GM19455 (cell line): ENCODE measurements around the gene QRICH2.
"Not testable (repeated sequence)": the region's sequence is repeated elsewhere in the genome, so short reads cannot be mapped to it uniquely, and the experiment has no call there.

Experiments used
- ATAC-seq: cut with Tn5 transposase; IDR thresholded peaks from one replicate; pipeline ENCODE4 v1.9.1; 2021; ENCODE audit not compliant: unreplicated experiment

Gene QRICH2, protein sequence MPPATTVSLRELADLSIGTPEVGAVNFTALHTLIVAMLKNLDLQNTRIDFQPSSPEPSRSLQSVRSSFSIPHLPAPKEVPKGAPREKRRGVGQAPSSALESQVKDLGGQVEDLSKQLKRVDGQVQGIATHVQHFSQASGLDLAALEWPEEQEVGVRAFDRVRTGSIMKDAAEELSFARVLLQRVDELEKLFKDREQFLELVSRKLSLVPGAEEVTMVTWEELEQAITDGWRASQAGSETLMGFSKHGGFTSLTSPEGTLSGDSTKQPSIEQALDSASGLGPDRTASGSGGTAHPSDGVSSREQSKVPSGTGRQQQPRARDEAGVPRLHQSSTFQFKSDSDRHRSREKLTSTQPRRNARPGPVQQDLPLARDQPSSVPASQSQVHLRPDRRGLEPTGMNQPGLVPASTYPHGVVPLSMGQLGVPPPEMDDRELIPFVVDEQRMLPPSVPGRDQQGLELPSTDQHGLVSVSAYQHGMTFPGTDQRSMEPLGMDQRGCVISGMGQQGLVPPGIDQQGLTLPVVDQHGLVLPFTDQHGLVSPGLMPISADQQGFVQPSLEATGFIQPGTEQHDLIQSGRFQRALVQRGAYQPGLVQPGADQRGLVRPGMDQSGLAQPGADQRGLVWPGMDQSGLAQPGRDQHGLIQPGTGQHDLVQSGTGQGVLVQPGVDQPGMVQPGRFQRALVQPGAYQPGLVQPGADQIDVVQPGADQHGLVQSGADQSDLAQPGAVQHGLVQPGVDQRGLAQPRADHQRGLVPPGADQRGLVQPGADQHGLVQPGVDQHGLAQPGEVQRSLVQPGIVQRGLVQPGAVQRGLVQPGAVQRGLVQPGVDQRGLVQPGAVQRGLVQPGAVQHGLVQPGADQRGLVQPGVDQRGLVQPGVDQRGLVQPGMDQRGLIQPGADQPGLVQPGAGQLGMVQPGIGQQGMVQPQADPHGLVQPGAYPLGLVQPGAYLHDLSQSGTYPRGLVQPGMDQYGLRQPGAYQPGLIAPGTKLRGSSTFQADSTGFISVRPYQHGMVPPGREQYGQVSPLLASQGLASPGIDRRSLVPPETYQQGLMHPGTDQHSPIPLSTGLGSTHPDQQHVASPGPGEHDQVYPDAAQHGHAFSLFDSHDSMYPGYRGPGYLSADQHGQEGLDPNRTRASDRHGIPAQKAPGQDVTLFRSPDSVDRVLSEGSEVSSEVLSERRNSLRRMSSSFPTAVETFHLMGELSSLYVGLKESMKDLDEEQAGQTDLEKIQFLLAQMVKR (N-terminal part only)

DNA sequence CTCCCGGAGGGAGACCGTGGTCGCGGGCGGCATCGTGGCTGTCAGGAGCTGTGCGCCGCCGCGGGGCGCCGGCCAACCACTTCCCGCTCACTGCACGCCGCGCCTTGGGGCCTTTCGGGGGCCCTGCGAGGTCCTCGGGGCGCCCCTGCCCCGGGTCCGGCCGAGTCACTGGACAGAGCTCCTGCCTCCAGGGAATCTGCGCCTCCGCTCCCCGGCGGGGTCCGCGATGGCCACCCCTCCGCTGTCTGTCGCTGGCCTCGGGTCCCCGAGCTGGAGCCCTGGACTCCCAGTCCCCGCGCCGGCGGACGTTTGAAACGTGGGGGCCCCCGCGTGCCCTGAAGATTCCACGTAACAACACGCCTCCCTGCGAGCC, at the start of gene QRICH2:
Gene QRICH2, minus strand, starts transcription at position 311 of the 373 bp plus-strand sequence. Its CDS starts 278 bp downstream, at position 33.
- no peak for ATAC-seq

DNA sequence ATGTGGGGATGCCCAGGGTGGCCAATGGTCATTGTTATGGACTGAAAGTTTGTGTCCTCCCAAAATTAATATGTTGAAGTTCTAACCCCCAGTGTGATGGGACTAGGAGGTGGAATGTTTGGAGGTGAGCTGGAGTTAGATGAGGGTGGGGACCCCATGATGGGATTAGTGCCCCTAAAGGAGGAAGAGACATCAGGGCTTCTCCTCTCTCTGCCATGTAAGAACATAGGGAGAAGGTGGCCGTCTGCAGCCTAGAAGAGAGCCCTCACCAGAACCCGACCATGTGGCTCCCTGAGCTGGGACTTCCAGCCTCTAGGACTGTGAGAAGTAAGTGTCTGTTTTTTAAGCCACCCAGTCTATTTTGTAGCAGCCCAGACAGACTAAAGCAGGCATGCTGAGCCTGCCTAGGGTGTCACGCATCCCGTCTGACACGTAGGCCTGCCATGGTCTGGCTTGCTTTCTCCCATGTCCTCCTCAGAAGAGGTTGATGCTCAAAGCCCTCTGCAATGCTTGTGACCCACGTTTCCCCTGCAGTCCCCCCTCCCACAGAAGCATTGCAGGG, 49.6 kb upstream of the QRICH2 start:
- no peak for ATAC-seq

DNA sequence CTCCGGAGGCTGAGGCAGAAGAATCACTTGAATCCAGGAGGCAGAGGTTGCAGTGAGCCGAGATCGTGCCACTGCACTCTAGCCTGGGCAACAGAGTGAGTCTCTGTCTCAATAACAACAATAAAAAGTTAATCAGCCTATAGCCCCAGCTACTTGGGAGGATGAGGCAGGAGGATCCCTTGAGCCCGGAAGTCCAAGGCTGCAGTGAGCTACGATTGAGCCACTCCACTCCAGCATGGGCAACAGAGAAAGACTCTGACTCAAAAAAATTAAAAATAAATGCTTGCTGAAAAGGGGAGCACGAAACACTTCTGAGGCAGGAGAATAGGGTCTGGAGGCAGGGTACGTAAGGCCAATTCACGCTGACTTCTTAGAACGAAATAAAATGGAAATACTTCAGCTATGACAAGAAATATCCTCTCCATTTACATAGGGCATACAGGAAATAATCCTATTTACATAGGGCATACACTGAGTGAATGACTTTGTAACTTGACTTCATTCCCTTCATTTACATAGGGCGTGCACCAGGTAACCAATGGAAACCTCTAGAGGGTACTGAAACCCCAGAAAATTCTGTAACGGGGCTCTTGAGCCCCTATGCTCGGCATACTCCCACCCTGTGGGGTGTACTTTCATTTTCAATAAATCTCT, 48.9 kb upstream of the QRICH2 start:
- no peak for ATAC-seq

DNA sequence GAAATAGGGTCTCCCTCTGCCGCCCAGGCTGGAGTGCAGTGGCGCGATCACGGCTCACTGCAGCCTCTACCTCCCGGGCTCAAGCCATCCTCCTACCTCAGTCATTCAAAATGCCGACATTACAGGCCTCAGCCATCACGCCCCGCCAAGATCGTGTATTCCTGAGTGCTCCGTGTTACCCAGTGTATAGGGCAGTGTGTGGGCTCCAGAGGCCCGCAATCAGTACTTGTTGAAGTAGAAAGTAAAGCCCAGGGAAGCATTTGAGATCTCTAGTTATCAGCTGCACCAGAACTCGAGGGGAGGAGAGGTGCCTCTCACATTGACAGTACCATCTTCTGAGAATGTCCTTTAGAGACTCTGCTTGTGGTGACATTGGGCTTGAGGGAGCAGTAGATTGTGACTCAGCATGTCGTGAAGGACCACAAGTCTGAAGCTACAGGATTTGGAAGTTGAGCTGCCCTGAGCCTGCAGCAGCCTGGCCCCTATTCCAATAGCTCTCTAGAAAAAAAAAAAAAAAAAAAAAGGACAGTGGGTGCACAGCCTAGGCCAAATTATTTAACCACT, 46.8 kb upstream of the QRICH2 start:
- ATAC-seq: no peak

DNA sequence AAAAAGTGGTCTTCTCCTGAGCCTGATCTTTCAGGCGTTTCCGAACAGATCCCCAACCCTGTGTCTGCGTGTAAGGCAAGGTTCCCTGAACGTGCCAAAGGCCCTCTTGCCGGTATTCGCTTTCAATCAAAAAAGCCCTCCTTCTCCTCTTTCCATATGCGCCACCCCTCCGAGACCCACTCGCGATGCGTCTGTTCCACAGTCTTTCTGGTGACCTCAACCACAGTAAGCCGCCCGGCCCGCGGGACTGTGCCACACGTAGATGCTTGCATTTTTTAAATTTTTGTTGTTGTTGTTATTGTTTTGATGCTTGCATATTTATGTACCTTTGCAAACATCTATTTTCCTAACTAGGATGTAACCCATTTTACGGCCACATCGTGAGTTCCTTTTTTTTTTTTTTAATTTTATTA, 46.2 kb upstream of the QRICH2 start:
- no peak for ATAC-seq

DNA sequence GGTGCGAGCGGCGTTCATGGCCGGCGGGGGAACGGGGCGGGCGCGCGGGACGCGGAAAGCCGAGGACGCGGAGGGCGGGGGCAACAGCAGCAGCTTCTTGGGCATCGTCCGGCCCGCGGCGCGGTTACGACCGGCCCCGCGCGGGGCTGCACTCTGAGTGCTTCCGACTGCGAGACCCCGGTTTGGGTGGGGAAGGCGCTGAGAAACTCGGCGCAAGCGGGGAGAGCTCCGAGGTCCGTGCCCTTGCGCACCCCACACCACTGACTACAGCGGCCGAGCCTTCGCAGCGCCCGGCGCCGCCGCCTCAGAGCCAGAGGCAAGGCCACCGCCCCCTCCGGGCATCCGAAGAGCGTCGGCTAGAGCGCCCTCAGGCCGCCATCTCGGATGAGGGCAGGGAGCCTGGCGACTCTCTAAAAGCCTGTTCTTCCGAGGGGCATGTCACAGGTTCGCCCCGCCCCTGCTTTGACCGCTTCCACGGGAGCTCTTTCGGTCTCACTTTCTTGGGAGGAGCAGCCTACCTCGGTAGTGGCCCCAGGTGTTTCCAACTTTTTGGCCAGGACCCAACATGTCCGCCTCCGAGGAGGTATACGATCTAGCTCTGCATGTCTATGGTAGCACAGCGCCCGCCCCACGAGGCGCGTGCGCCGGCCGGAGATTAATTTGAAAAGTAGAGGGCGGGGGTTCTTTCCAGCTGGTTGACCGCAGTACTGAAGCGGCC, 45.7 kb upstream of the QRICH2 start, which contains the start of gene PRPSAP1:
Gene PRPSAP1, minus strand, starts transcription at position 318 of the 718 bp plus-strand sequence. Its CDS starts 213 bp downstream, at position 105.
- peak; percentile 81 for ATAC-seq

DNA sequence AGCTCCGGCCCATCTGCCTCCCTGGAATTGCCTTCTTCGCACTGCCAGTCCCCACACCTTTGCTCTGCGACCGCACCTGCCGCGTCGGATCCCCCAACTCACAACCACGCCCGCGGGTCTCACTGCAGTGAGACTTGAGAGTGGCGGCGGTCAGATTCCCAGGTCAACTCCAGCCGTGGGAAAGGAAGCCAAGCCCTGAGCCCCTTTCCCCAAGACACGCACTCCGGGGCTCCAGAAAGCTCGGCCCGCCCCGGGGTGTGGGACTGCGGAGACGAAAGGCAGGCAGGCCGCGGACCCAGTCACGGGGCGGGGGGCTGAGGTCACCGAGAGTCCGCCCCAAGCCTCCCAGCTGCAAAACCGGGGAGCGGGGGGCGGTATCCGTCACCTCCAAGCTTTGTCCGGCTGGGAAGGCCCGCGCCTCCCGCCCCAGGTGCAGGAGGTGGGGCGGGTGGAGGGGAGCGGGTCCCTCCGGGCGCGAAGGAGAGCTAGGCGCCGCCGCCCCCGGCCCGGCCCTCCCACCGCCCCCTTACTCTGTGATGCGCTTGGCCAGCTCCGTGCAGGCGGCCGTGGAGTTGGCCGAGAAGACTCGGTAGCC, 45.0 kb upstream of the QRICH2 start:
- peak; percentile 32 for ATAC-seq

DNA sequence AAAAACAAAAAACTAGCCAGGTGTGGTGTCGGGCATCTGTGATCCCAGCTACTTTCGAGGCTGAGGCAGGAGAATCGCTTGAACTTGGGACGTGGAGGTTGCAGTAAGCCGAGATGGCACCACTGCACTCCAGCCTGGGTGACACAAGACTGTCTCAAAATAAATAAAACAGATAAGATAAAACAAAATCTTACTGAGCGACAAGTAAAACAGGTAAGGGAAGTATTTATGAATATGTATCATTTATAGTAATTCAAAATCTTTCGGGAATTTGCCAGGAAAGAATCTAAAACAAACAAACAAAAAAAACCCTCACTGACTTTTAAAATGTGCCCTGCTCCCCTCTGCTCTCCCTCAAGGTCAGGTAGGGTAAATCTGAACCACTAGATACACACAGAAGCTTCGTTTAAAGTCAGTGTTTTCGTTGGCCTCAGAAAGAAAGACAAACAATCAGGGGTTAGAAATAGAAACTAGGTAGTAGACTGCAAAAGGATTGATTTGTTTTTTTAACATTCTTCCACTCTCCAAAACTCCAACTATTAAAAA, 43.5 kb upstream of the QRICH2 start:
- no peak for ATAC-seq

DNA sequence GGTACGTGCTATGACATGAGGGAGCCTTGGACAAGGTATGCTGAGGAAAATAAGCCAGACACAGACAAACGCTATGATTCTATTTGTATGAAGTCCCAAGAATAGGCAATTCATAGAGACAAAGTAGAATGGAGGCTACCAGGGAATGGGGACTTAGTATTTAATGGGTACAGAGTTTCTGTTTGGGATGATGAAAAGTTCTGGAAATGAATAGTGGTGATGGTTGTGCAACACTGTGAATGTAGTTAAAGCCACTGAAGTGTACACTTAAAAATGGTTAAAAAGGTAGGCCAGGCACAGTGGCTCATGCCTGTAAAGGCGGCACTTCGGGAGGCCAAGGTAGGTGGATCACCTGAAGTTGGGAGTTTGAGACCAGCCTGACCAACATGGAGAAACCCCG, 42.4 kb upstream of the QRICH2 start:
- no peak for ATAC-seq

DNA sequence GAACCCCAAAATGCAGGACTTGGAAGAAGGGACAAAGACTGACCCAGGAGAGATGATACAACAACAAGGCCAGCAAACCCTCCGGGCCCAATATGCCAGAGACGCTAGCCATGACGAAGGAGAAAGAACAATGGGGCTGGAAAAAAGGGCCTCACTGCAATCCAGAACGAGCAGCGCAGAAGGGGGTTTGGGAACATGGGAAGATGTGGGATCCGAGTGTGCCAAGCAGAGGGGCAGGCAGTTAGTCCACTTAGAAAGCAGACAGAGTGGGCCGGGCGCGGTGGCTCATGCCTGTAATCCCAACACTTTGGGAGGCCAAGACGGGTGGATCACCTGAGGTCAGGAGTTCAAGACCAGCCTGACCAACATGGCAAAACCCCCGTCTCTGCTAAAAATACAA, 38.9 kb upstream of the QRICH2 start:
- not testable (repeated sequence) for ATAC-seq

DNA sequence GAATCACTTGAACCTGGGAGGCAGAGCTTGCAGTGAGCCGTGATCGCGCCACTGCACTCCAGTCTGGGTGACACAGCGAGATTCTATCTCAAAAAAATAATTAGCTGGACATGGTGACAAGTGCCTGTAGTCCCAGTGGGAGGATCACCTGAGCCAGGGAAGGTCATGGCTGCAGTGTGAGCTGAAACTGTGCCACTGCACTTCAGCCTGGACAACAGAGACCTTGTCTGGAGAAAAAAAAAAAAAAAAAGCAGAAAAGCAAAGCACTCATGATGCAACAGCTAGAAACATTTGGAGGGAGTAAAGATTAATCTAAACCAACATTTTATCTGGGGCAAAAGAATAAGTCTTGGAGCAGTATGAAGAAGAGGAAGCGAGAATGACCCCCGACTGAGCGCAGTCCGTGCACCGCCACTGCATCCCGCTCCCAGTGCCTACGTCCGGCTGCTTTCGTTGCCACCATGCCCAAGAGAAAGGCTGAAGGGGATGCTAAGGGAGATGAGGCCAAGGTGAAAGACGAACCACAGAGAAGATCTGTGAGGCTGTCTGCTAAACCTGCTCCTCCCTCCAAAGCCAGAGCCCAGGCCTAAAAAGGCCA, 37.4 kb upstream of the QRICH2 start:
- no peak for ATAC-seq

DNA sequence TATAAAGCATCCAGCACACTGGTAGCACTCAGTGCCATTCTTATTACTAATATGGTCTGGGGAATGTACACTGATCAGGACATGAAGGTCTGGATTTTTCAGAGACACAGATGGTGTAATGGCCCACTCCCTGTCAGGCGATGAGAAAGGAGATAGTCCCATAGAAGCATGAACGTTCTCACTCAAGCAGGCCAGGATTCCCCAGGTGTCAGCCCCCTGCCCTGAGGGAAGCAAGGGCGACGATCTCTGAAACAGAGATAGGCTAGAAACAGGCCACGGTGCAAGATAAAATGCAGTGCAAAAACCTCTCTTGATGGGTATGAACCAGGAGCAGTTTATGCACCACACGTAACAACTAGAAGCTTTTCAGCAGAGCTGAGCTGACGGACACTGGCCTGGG, 35.0 kb upstream of the QRICH2 start:
- ATAC-seq: no peak

DNA sequence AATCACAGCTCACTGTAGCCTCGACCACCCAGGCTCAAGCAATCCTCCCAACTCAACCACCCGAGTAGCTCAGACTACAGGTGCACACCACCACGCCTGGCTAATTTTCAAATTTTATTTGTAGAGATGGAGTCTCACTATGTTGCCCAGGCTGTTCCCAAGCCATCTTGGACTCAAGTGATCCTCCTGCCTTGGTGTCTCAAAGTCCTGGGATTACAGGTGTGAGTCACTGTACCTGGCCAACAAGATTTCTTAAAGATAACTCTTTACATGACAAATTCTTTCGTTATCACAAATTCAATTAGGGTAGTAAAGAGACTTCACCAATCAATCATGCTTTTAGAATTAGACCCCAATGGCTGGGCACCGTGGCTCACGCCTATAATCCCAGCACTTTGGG, 33.2 kb upstream of the QRICH2 start:
- ATAC-seq: no peak

DNA sequence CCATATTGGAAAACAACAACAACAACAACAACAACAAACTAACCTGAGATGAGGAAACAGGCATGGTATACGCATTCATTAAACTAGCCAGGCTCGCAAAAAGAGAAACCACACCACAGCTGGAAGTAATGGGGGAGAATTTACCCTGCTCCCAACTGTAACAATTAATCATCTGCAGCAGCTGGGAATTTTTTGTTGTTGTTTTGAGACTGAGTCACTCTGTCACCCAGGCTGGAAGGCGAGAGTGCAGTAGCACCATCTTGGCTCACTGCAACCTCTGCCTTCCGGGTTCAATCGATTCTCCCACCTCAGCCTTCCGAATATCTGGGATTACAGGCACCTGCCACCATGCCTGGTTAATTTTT, 29.3 kb upstream of the QRICH2 start:
- no peak for ATAC-seq

DNA sequence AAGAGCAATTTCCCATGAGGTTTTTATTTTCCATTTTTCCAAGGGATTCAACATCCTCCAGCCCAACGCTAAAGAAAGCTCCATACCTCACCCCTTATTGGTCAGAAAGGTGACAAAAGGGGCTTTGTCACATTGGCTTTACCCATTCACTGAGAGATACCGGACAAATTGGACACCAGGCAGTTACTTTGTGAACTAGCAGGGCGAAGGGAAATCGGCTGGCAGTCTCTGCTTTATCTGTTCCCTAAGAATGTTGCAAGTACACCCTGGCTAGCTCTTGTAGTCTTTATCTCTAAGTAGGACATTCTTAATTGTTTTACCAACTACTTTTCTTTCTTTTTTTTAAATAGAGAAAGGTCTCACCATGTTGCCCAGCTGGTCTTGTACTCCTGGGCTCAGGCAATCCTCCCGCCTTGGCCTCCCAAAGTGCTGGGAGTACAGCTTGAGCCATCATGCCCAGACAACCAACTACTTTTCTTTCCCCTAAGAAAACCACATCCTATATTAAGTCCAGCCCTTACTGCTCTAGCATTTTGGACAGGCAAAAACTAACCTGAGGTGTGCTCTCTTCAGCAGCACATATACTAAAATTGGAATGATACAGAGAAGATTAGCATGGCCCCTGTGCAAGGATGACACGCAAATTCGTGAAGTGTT, 28.8 kb upstream of the QRICH2 start:
- ATAC-seq: no peak

DNA sequence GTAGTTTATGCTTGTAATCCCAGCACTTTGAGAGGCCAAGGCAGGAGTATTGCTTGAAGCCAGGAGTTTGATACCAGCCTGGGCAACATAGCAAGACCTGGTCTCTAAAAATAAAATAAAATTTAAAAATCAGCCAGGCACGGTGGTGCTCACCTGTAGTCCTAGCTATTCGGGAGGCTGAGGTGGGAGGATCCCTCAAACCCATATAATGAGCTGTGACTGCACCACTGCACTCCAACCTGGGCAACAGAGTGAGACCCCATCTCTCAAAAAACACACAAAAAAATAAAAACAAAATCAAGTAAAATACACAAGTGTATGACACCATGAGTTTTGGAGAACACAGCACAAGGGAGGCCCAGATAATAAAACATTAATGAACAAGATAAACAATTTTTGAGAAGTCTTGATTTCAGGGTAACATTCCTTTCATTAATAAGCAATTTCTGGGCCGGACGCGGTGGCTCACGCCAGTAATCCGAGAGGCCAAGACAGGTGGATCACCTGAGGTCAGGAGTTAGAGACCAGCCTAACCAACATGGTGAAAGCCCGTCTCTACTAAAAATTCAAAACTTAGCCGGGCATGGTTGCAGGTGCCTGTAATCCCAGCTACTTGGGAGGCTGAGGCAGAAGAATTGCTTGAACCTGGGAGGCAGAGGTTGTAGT, 27.8 kb upstream of the QRICH2 start:
- ATAC-seq: no peak
